Measurements from ENCODE around the gene RHOXF1. TPM values are rescaled to one million over a fixed set of nuclear protein-coding genes. Genes with fewer than 3 reads are reported as not detected.
A peak's percentile ranks its signal among the peaks of the same experiment; 100 is the strongest.
"Not testable (repeated sequence)": the region's sequence is repeated elsewhere in the genome, so short reads cannot be mapped to it uniquely, and the experiment has no call there.

Gene RHOXF1
- total and polyA plus RNA-seq, 10 of the 15 experiments (the other 5 are each of a cell fraction or from before 2014, with no cell fraction given): 0.10 to 2.5 TPM; not detected in 8

- H3K79me2 ChIP-seq (ENCODE audit: control insufficient read depth, insufficient read depth, low read length); H3K4me1 ChIP-seq (ENCODE audit: control insufficient read depth, insufficient read depth, low read length); H2AFZ ChIP-seq (ENCODE audit: control insufficient read depth, low read depth, low read length); CTCF ChIA-PET; H3K27ac ChIP-seq (ENCODE audit: control insufficient read depth, insufficient read depth); H3K36me3 ChIP-seq (ENCODE audit: control insufficient read depth in 2 of 2, insufficient read depth in 2 of 2, low read length in 1 of 2); H3K9ac ChIP-seq (ENCODE audit: control insufficient read depth, insufficient read depth, low read length); H3K9me3 ChIP-seq (replicated peaks; ENCODE audit: control insufficient read depth, insufficient read depth, low read length); H4K20me1 ChIP-seq (ENCODE audit: control insufficient read depth, insufficient read depth); DNase-seq (ENCODE audit: low read depth, low spot score); POLR2A ChIA-PET; H3K4me3 ChIP-seq; SMC1A ChIA-PET (ENCODE audit: uncharacterized antibody, unreplicated experiment); H3K4me2 ChIP-seq (ENCODE audit: control insufficient read depth, insufficient read depth); RAD21 ChIA-PET (ENCODE audit: unreplicated experiment); intact Hi-C loops (cut with micrococcal nuclease; ENCODE audit: unreplicated experiment); BruUV-seq (replicated peaks); in situ Hi-C loops (cut with MboI); H3K27me3 ChIP-seq (replicated peaks in 1 of 2; ENCODE audit: control insufficient read depth in 2 of 2, insufficient read depth in 2 of 2, low read length in 1 of 2): not testable (repeated sequence)
- FAIRE-seq (peak; percentile 81), ATAC-seq (peak; percentile 73)
- WGBS (ENCODE audit: insufficient coverage, insufficient replicate concordance, low lambda C conversion rate, missing lambda C conversion rate): no CpG with 5 or more reads among the region's 12 CpGs
These were observed 30.0 kb downstream of the RHOXF1 start for GRCh38 chrX:120085553-120086185.

- SMC1A ChIA-PET (ENCODE audit: uncharacterized antibody, unreplicated experiment); in situ Hi-C loops (cut with MboI); H3K27ac ChIP-seq (ENCODE audit: control insufficient read depth, insufficient read depth); H3K4me3 ChIP-seq; H4K20me1 ChIP-seq (ENCODE audit: control insufficient read depth, insufficient read depth); H3K9me3 ChIP-seq (replicated peaks; ENCODE audit: control insufficient read depth, insufficient read depth, low read length); H3K36me3 ChIP-seq (ENCODE audit: control insufficient read depth in 2 of 2, insufficient read depth in 2 of 2, low read length in 1 of 2); H3K79me2 ChIP-seq (ENCODE audit: control insufficient read depth, insufficient read depth, low read length); H3K4me1 ChIP-seq (ENCODE audit: control insufficient read depth, insufficient read depth, low read length); H3K4me2 ChIP-seq (ENCODE audit: control insufficient read depth, insufficient read depth); DNase-seq (ENCODE audit: low read depth, low spot score); RAD21 ChIA-PET (ENCODE audit: unreplicated experiment); intact Hi-C loops (cut with micrococcal nuclease; ENCODE audit: unreplicated experiment); CTCF ChIA-PET; ATAC-seq; BruUV-seq (replicated peaks); POLR2A ChIA-PET; FAIRE-seq; H3K27me3 ChIP-seq (replicated peaks in 1 of 2; ENCODE audit: control insufficient read depth in 2 of 2, insufficient read depth in 2 of 2, low read length in 1 of 2); H3K9ac ChIP-seq (ENCODE audit: control insufficient read depth, insufficient read depth, low read length); H2AFZ ChIP-seq (ENCODE audit: control insufficient read depth, low read depth, low read length): not testable (repeated sequence)
- WGBS (ENCODE audit: insufficient coverage, insufficient replicate concordance, low lambda C conversion rate, missing lambda C conversion rate): no CpG with 5 or more reads among the region's 15 CpGs
These were observed 38.1 kb downstream of the RHOXF1 start, which contains the start of gene RHOXF2B for GRCh38 chrX:120077590-120077989. Gene RHOXF2B, minus strand, starts transcription at chrX:120077690. Its CDS starts 138 bp downstream, at chrX:120077552.

- H3K36me3 ChIP-seq (ENCODE audit: control insufficient read depth in 2 of 2, insufficient read depth in 2 of 2, low read length in 1 of 2); SMC1A ChIA-PET (ENCODE audit: uncharacterized antibody, unreplicated experiment); H3K27me3 ChIP-seq (replicated peaks in 1 of 2; ENCODE audit: control insufficient read depth in 2 of 2, insufficient read depth in 2 of 2, low read length in 1 of 2); BruUV-seq (replicated peaks); CTCF ChIA-PET; H3K4me3 ChIP-seq; RAD21 ChIA-PET (ENCODE audit: unreplicated experiment); H3K27ac ChIP-seq (ENCODE audit: control insufficient read depth, insufficient read depth); H3K9me3 ChIP-seq (replicated peaks; ENCODE audit: control insufficient read depth, insufficient read depth, low read length); POLR2A ChIA-PET; intact Hi-C loops (cut with micrococcal nuclease; ENCODE audit: unreplicated experiment); H3K4me1 ChIP-seq (ENCODE audit: control insufficient read depth, insufficient read depth, low read length); H3K9ac ChIP-seq (ENCODE audit: control insufficient read depth, insufficient read depth, low read length); H3K4me2 ChIP-seq (ENCODE audit: control insufficient read depth, insufficient read depth); H3K79me2 ChIP-seq (ENCODE audit: control insufficient read depth, insufficient read depth, low read length); H2AFZ ChIP-seq (ENCODE audit: control insufficient read depth, low read depth, low read length); FAIRE-seq; ATAC-seq; DNase-seq (ENCODE audit: low read depth, low spot score); in situ Hi-C loops (cut with MboI); H4K20me1 ChIP-seq (ENCODE audit: control insufficient read depth, insufficient read depth): not testable (repeated sequence)
- 69% methylated on average over 1 of the region's 1 CpG for WGBS (ENCODE audit: insufficient coverage, insufficient replicate concordance, low lambda C conversion rate, missing lambda C conversion rate)
These were observed 49.5 kb downstream of the RHOXF1 start for GRCh38 chrX:120066169-120066568.

Other genes starting within 250 kb of the RHOXF1 start
Only the 7 nearest of the 9 such genes appear.
- gene NDUFA1, start 244.1 kb downstream of the RHOXF1 start, total RNA-seq (2014; rRNA removed): 114 and 143 TPM in 2 replicates
- gene NDUFA1, start 244.1 kb downstream of the RHOXF1 start, total RNA-seq (2014; rRNA removed; fragmentation: Illumina TruSeq; extraction: Trizol): 244 and 255 TPM in 2 replicates
- gene NDUFA1, start 244.1 kb downstream of the RHOXF1 start, total RNA-seq (2021): 113 and 119 TPM in 2 replicates
- gene NDUFA1, start 244.1 kb downstream of the RHOXF1 start, polyA plus RNA-seq (2011; rRNA removed): 369 and 506 TPM in 2 replicates
- gene NDUFA1, start 244.1 kb downstream of the RHOXF1 start, polyA plus RNA-seq (2014; fragmentation: Illumina TruSeq; extraction: Trizol): 109 and 116 TPM in 2 replicates
- 1,000 to 10,000 TPM in 1 of 2 experiments, 100 to 1,000 TPM in 1; 999 to 1,113 TPM for gene NDUFA1, start 244.1 kb downstream of the RHOXF1 start, polyA plus RNA-seq (2014; fragmentation: Nextera tagmentation; extraction: Ambion mirVana)
- 205 and 215 TPM in 2 replicates for gene NDUFA1, start 244.1 kb downstream of the RHOXF1 start, polyA plus RNA-seq (2014; rRNA removed)
- gene NDUFA1, start 244.1 kb downstream of the RHOXF1 start, polyA plus RNA-seq (2016; fragmentation: Nextera tagmentation; extraction: Ambion mirVana): 100 to 1,000 TPM; 444 to 509 TPM
- not detected in 2 replicates for gene AKAP14, start 220.0 kb downstream of the RHOXF1 start, total RNA-seq (2014; rRNA removed)
- not detected in 2 replicates for gene AKAP14, start 220.0 kb downstream of the RHOXF1 start, total RNA-seq (2014; rRNA removed; fragmentation: Illumina TruSeq; extraction: Trizol)
- not detected in 2 replicates for gene AKAP14, start 220.0 kb downstream of the RHOXF1 start, total RNA-seq (2021)
- gene AKAP14, start 220.0 kb downstream of the RHOXF1 start, polyA plus RNA-seq (2011; rRNA removed): not detected in 2 replicates
- not detected in 2 replicates for gene AKAP14, start 220.0 kb downstream of the RHOXF1 start, polyA plus RNA-seq (2014; fragmentation: Illumina TruSeq; extraction: Trizol)
- gene AKAP14, start 220.0 kb downstream of the RHOXF1 start, polyA plus RNA-seq (2014; fragmentation: Nextera tagmentation; extraction: Ambion mirVana): not detected
- gene AKAP14, start 220.0 kb downstream of the RHOXF1 start, polyA plus RNA-seq (2014; rRNA removed): not detected in 2 replicates
- not detected for gene AKAP14, start 220.0 kb downstream of the RHOXF1 start, polyA plus RNA-seq (2016; fragmentation: Nextera tagmentation; extraction: Ambion mirVana)
- gene NKAP, start 172.2 kb downstream of the RHOXF1 start, total RNA-seq (2014; rRNA removed): 5.4 TPM in 2 replicates
- 5.2 and 5.3 TPM in 2 replicates for gene NKAP, start 172.2 kb downstream of the RHOXF1 start, total RNA-seq (2014; rRNA removed; fragmentation: Illumina TruSeq; extraction: Trizol)
- 5.9 and 6.9 TPM in 2 replicates for gene NKAP, start 172.2 kb downstream of the RHOXF1 start, total RNA-seq (2021)
- 5.6 and 11.7 TPM in 2 replicates for gene NKAP, start 172.2 kb downstream of the RHOXF1 start, polyA plus RNA-seq (2011; rRNA removed)
- gene NKAP, start 172.2 kb downstream of the RHOXF1 start, polyA plus RNA-seq (2014; fragmentation: Illumina TruSeq; extraction: Trizol): 4.9 and 5.1 TPM in 2 replicates
- gene NKAP, start 172.2 kb downstream of the RHOXF1 start, polyA plus RNA-seq (2014; fragmentation: Nextera tagmentation; extraction: Ambion mirVana): 1 to 10 TPM; 2.4 to 5.2 TPM
- 5.1 and 6.7 TPM in 2 replicates for gene NKAP, start 172.2 kb downstream of the RHOXF1 start, polyA plus RNA-seq (2014; rRNA removed)
- gene NKAP, start 172.2 kb downstream of the RHOXF1 start, polyA plus RNA-seq (2016; fragmentation: Nextera tagmentation; extraction: Ambion mirVana): 1 to 10 TPM; 4.6 to 4.7 TPM
- not detected in 2 replicates for gene RHOXF2B, start 38.2 kb downstream of the RHOXF1 start, total RNA-seq (2014; rRNA removed)
- gene RHOXF2B, start 38.2 kb downstream of the RHOXF1 start, total RNA-seq (2014; rRNA removed; fragmentation: Illumina TruSeq; extraction: Trizol): not detected in 2 replicates
- gene RHOXF2B, start 38.2 kb downstream of the RHOXF1 start, total RNA-seq (2021): 0.08 TPM in 1 of 2 replicates, not detected in the other
- gene RHOXF2B, start 38.2 kb downstream of the RHOXF1 start, polyA plus RNA-seq (2011; rRNA removed): not detected in 2 replicates
- not detected in 2 replicates for gene RHOXF2B, start 38.2 kb downstream of the RHOXF1 start, polyA plus RNA-seq (2014; fragmentation: Illumina TruSeq; extraction: Trizol)
- gene RHOXF2B, start 38.2 kb downstream of the RHOXF1 start, polyA plus RNA-seq (2014; fragmentation: Nextera tagmentation; extraction: Ambion mirVana): not detected
- 0.03 TPM in 1 of 2 replicates, not detected in the other for gene RHOXF2B, start 38.2 kb downstream of the RHOXF1 start, polyA plus RNA-seq (2014; rRNA removed)
- gene RHOXF2B, start 38.2 kb downstream of the RHOXF1 start, polyA plus RNA-seq (2016; fragmentation: Nextera tagmentation; extraction: Ambion mirVana): not detected
- not detected in 2 replicates for gene RHOXF2, start 42.7 kb upstream of the RHOXF1 start, total RNA-seq (2014; rRNA removed)
- gene RHOXF2, start 42.7 kb upstream of the RHOXF1 start, total RNA-seq (2014; rRNA removed; fragmentation: Illumina TruSeq; extraction: Trizol): not detected in 2 replicates
- gene RHOXF2, start 42.7 kb upstream of the RHOXF1 start, total RNA-seq (2021): 0.08 TPM in 1 of 2 replicates, not detected in the other
- 0.03 TPM in 1 of 2 replicates, not detected in the other for gene RHOXF2, start 42.7 kb upstream of the RHOXF1 start, polyA plus RNA-seq (2011; rRNA removed)
- gene RHOXF2, start 42.7 kb upstream of the RHOXF1 start, polyA plus RNA-seq (2014; fragmentation: Illumina TruSeq; extraction: Trizol): not detected in 2 replicates
- under 1 TPM in 1 of 2 experiments, not detected in 1; 0.03 TPM for gene RHOXF2, start 42.7 kb upstream of the RHOXF1 start, polyA plus RNA-seq (2014; fragmentation: Nextera tagmentation; extraction: Ambion mirVana)
- gene RHOXF2, start 42.7 kb upstream of the RHOXF1 start, polyA plus RNA-seq (2014; rRNA removed): not detected in 2 replicates
- not detected for gene RHOXF2, start 42.7 kb upstream of the RHOXF1 start, polyA plus RNA-seq (2016; fragmentation: Nextera tagmentation; extraction: Ambion mirVana)
- 14.1 and 17.7 TPM in 2 replicates for gene ZBTB33, start 134.9 kb upstream of the RHOXF1 start, total RNA-seq (2014; rRNA removed)
- 25.6 and 26.3 TPM in 2 replicates for gene ZBTB33, start 134.9 kb upstream of the RHOXF1 start, total RNA-seq (2014; rRNA removed; fragmentation: Illumina TruSeq; extraction: Trizol)
- gene ZBTB33, start 134.9 kb upstream of the RHOXF1 start, total RNA-seq (2021): 17.1 and 18.3 TPM in 2 replicates
- gene ZBTB33, start 134.9 kb upstream of the RHOXF1 start, polyA plus RNA-seq (2011; rRNA removed): 19.6 and 31.4 TPM in 2 replicates
- gene ZBTB33, start 134.9 kb upstream of the RHOXF1 start, polyA plus RNA-seq (2014; fragmentation: Illumina TruSeq; extraction: Trizol): 23.3 and 29.3 TPM in 2 replicates
- 1 to 10 TPM; 5.2 to 5.4 TPM for gene ZBTB33, start 134.9 kb upstream of the RHOXF1 start, polyA plus RNA-seq (2014; fragmentation: Nextera tagmentation; extraction: Ambion mirVana)
- gene ZBTB33, start 134.9 kb upstream of the RHOXF1 start, polyA plus RNA-seq (2014; rRNA removed): 9.3 and 11.3 TPM in 2 replicates
- gene ZBTB33, start 134.9 kb upstream of the RHOXF1 start, polyA plus RNA-seq (2016; fragmentation: Nextera tagmentation; extraction: Ambion mirVana): 10 to 100 TPM; 21.3 to 23.6 TPM
- 0.90 and 1.3 TPM in 2 replicates for gene TMEM255A, start 195.5 kb upstream of the RHOXF1 start, total RNA-seq (2014; rRNA removed)
- 1.3 and 1.4 TPM in 2 replicates for gene TMEM255A, start 195.5 kb upstream of the RHOXF1 start, total RNA-seq (2014; rRNA removed; fragmentation: Illumina TruSeq; extraction: Trizol)
- gene TMEM255A, start 195.5 kb upstream of the RHOXF1 start, total RNA-seq (2021): 1.5 and 1.6 TPM in 2 replicates
- gene TMEM255A, start 195.5 kb upstream of the RHOXF1 start, polyA plus RNA-seq (2011; rRNA removed): 5.4 and 5.6 TPM in 2 replicates
- gene TMEM255A, start 195.5 kb upstream of the RHOXF1 start, polyA plus RNA-seq (2014; fragmentation: Illumina TruSeq; extraction: Trizol): 2.6 TPM in 2 replicates
- gene TMEM255A, start 195.5 kb upstream of the RHOXF1 start, polyA plus RNA-seq (2014; fragmentation: Nextera tagmentation; extraction: Ambion mirVana): 1 to 10 TPM in 1 of 2 experiments, under 1 TPM in 1; 0.98 to 1.0 TPM
- gene TMEM255A, start 195.5 kb upstream of the RHOXF1 start, polyA plus RNA-seq (2014; rRNA removed): 0.91 and 1.5 TPM in 2 replicates
- gene TMEM255A, start 195.5 kb upstream of the RHOXF1 start, polyA plus RNA-seq (2016; fragmentation: Nextera tagmentation; extraction: Ambion mirVana): 1 to 10 TPM; 1.2 to 1.4 TPM